NB4 (cell line): Measurements from ENCODE around the gene NOLC1.

Experiments
- CTCF ChIP-seq: IDR thresholded peaks from one replicate; pipeline ENCODE4 v1.5.1; 2012; ENCODE audit warnings: low read depth, low read length
- MYC ChIP-seq: IDR thresholded peaks from 2 replicates; pipeline ENCODE4 v1.6.1; 2011; ENCODE audit warnings: low read depth, low read length
- POLR2A ChIP-seq: IDR thresholded peaks from 2 replicates; pipeline ENCODE4 v1.6.1; 2011; ENCODE audit warnings: mild to moderate bottlenecking; ENCODE audit not compliant: insufficient read length; ENCODE audit errors: extremely low read depth

- TF ChIP-seq CTCF (no peak), POLR2A (no peak), MYC (no peak)
Measured at GRCh38 chr10:102208311-102209035, 56.3 kb downstream of the NOLC1 start.
